ENCODE measurements around the gene SMR3A.

The SMR3A gene

GRCh38 chr4:70360460-70360859, at the start of gene SMR3A:
TSS of gene SMR3A (plus strand) at chr4:70360760. CDS start at chr4:70362116, 1,356 bp downstream.
- no peak for DNase-seq

GRCh38 chr4:70313736-70314135, 46.8 kb upstream of the SMR3A start:
- no peak for DNase-seq

- no peak for DNase-seq
Observed at GRCh38 chr4:70315928-70316327, 44.6 kb upstream of the SMR3A start.

- DNase-seq: no peak
Observed at GRCh38 chr4:70326052-70326451, 34.5 kb upstream of the SMR3A start.

- DNase-seq: no peak
Observed at GRCh38 chr4:70334681-70335080, 25.9 kb upstream of the SMR3A start, which contains the start of gene CABS1. TSS of gene CABS1 (plus strand) at chr4:70334981. CDS start at chr4:70335040, 59 bp downstream.

- DNase-seq: no peak
Observed at GRCh38 chr4:70336043-70336442, 24.5 kb upstream of the SMR3A start.

GRCh38 chr4:70337886-70338420, 22.6 kb upstream of the SMR3A start:
- no peak for DNase-seq

GRCh38 chr4:70356185-70356584, 4.4 kb upstream of the SMR3A start:
- DNase-seq: no peak

GRCh38 chr4:70359115-70359661, 1.4 kb upstream of the SMR3A start:
- no peak for DNase-seq

GRCh38 chr4:70364002-70364401, 3.4 kb downstream of the SMR3A start:
- no peak for DNase-seq

- DNase-seq: no peak
Observed at GRCh38 chr4:70365479-70365878, 4.9 kb downstream of the SMR3A start.

GRCh38 chr4:70367813-70368212, 7.3 kb downstream of the SMR3A start:
- DNase-seq: no peak

- no peak for DNase-seq
Observed at GRCh38 chr4:70371987-70372386, 11.4 kb downstream of the SMR3A start.

GRCh38 chr4:70372760-70373159, 12.2 kb downstream of the SMR3A start:
- DNase-seq: no peak

GRCh38 chr4:70380578-70380977, 20.0 kb downstream of the SMR3A start:
- DNase-seq: no peak

GRCh38 chr4:70382691-70383181, 22.2 kb downstream of the SMR3A start, which contains the start of gene SMR3B:
TSS of gene SMR3B (plus strand) at chr4:70383131. CDS start at chr4:70384511, 1,380 bp downstream.
- no peak for DNase-seq

GRCh38 chr4:70392057-70392776, 31.7 kb downstream of the SMR3A start:
- DNase-seq: no peak

GRCh38 chr4:70397580-70397979, 37.0 kb downstream of the SMR3A start, which contains the start of gene OPRPN:
TSS of gene OPRPN (plus strand) at chr4:70397940. CDS start at chr4:70399286, 1,346 bp downstream.
- no peak for DNase-seq

GRCh38 chr4:70399319-70399718, 38.8 kb downstream of the SMR3A start:
- DNase-seq: no peak

GRCh38 chr4:70402762-70403161, 42.2 kb downstream of the SMR3A start:
- no peak for DNase-seq

- DNase-seq: no peak
Observed at GRCh38 chr4:70405765-70406164, 45.2 kb downstream of the SMR3A start.

Measured in CD4-positive, alpha-beta T cell treated with Interleukin-10 for 1 hour (primary cell).